GM12891 (cell line): ENCODE data around the gene KCTD18.

Source experiments
- DNase-seq: peaks from one replicate; pipeline ENCODE4 v3.0.0; 2011; ENCODE audit warnings: low spot score; ENCODE audit not compliant: insufficient read length
- FAIRE-seq: peaks from 2 replicates; lab custom pipeline; 2011; peaks lifted over from hg19 to GRCh38; lab: Jason Lieb, UNC
- PAX5 ChIP-seq: IDR thresholded peaks from 2 replicates; pipeline ENCODE4 v1.6.1; 2011; ENCODE audit warnings: low read length, moderate library complexity, mild to moderate bottlenecking; ENCODE audit not compliant: insufficient read depth, severe bottlenecking
- POLR2A ChIP-seq: IDR thresholded peaks from 2 replicates; pipeline ENCODE4 v1.6.1; 2011; ENCODE audit warnings: low read depth, low read length, control low read depth
- POLR2AphosphoS5 ChIP-seq: IDR thresholded peaks from 2 replicates; pipeline ENCODE4 v1.6.1; 2011; ENCODE audit warnings: low read depth, low read length, control low read depth
- POU2F2 ChIP-seq: IDR thresholded peaks from 2 replicates; pipeline ENCODE4 v1.6.1; 2011; ENCODE audit warnings: low read depth, mild to moderate bottlenecking, control low read depth, low read length, moderate library complexity
- SPI1 ChIP-seq: IDR thresholded peaks from 2 replicates; pipeline ENCODE4 v1.6.1; 2011; ENCODE audit warnings: low read depth, low read length, control low read depth
- TAF1 ChIP-seq: IDR thresholded peaks from 2 replicates; pipeline ENCODE4 v1.6.1; 2011; ENCODE audit warnings: low read depth, low read length, control low read depth

Gene KCTD18

GRCh38 chr2:200471928-200472645 lies 37.8 kb downstream of the KCTD18 start:
- DNase-seq (no peak), FAIRE-seq (peak; percentile 70)
- TF ChIP-seq SPI1 (peak; percentile 84), POU2F2 (no peak)

GRCh38 chr2:200471324-200471848 lies 38.5 kb downstream of the KCTD18 start:
- TF ChIP-seq PAX5 (no peak), POLR2AphosphoS5 (no peak), SPI1 (peak; percentile 72), POU2F2 (peak; percentile 86)
- FAIRE-seq (peak; percentile 90), DNase-seq (peak; percentile 40)

- TF ChIP-seq SPI1 (no peak), POLR2AphosphoS5 (no peak), TAF1 (no peak), POLR2A (no peak), PAX5 (no peak), POU2F2 (no peak)
- FAIRE-seq = peak; percentile 35
- DNase-seq = no peak
Observed at GRCh38 chr2:200470230-200470629, 39.6 kb downstream of the KCTD18 start.

GRCh38 chr2:200469708-200470211 lies 40.1 kb downstream of the KCTD18 start:
- no peak for DNase-seq

GRCh38 chr2:200467806-200468681 lies 41.8 kb downstream of the KCTD18 start:
- no peak for TF ChIP-seq TAF1
- TF ChIP-seq POU2F2 = no peak
- no peak for TF ChIP-seq POLR2AphosphoS5
- TF ChIP-seq PAX5 = no peak
- TF ChIP-seq SPI1 = no peak
- TF ChIP-seq POLR2A = no peak
- DNase-seq (no peak), FAIRE-seq (peak; percentile 71)

More at GRCh38 chr2:200469708-200470211, 40.1 kb downstream of the KCTD18 start:
- no peak for FAIRE-seq
- TF ChIP-seq TAF1 (no peak), POLR2A (no peak), POU2F2 (no peak)

- FAIRE-seq (peak; percentile 91), DNase-seq (no peak)
- no peak for TF ChIP-seq PAX5
- peak; percentile 49; the same call in 1 of the 2 replicates for TF ChIP-seq SPI1
- TF ChIP-seq TAF1 = no peak
- peak; percentile 28; the same call in 1 of the 2 replicates for TF ChIP-seq POLR2A
Observed at GRCh38 chr2:200466425-200467418, 43.1 kb downstream of the KCTD18 start.

- peak; percentile 13 for FAIRE-seq
- DNase-seq = no peak
- TF ChIP-seq POLR2A = no peak
- no peak for TF ChIP-seq SPI1
- TF ChIP-seq PAX5 = no peak
- no peak for TF ChIP-seq POU2F2
- TF ChIP-seq POLR2AphosphoS5 = no peak
- no peak for TF ChIP-seq TAF1
Observed at GRCh38 chr2:200463452-200463851, 46.4 kb downstream of the KCTD18 start.

GRCh38 chr2:200461846-200462710 lies 47.8 kb downstream of the KCTD18 start:
- no peak for DNase-seq
- FAIRE-seq = peak; percentile 72
- TF ChIP-seq TAF1 = no peak
- no peak for TF ChIP-seq POU2F2
- no peak for TF ChIP-seq PAX5
- TF ChIP-seq POLR2A = no peak
- no peak for TF ChIP-seq POLR2AphosphoS5
- no peak for TF ChIP-seq SPI1
